Measurements from ENCODE around the gene ABI2. TPM values are rescaled to one million over a fixed set of nuclear protein-coding genes. Genes with fewer than 3 reads are reported as not detected.
A peak's percentile ranks its signal among the peaks of the same experiment; 100 is the strongest.

Gene ABI2
- total and polyA plus RNA-seq, 9 donors = 24.2 to 50.7 (median 39.5) TPM

- no peaks in the 10 kb centered on the region for H3K27me3 ChIP-seq (ENCODE audit: control insufficient read depth, insufficient read depth, low read length)
- H3K4me3 ChIP-seq (ENCODE audit: low read length) = no peak overlapping the region
- no peak for DNase-seq
- no peaks in the 10 kb centered on the region for H3K4me1 ChIP-seq (ENCODE audit: control insufficient read depth, insufficient read depth, low read length)
- H3K36me3 ChIP-seq (ENCODE audit: control insufficient read depth, insufficient read depth, low read length) = peaks cover 55% of the 10 kb centered on the region
- H3K27ac ChIP-seq (ENCODE audit: low read length) = no peak overlapping the region
- WGBS (ENCODE audit: insufficient coverage) = 78% methylated on average over 4 of the region's 4 CpGs
- no peaks in the 10 kb centered on the region for H3K9me3 ChIP-seq (replicated peaks; ENCODE audit: control insufficient read depth, low read depth, low read length)
These were observed 112.5 kb downstream of the ABI2 start for GRCh38 chr2:203440671-203441070.

GRCh38 chr2:203441463-203441862 is 113.3 kb downstream of the ABI2 start:
- no peaks in the 10 kb centered on the region for H3K27me3 ChIP-seq (ENCODE audit: control insufficient read depth, insufficient read depth, low read length)
- H3K27ac ChIP-seq (ENCODE audit: low read length) = no peak overlapping the region
- WGBS (ENCODE audit: insufficient coverage) = 67% methylated on average over 1 of the region's 3 CpGs
- no peaks in the 10 kb centered on the region for H3K9me3 ChIP-seq (replicated peaks; ENCODE audit: control insufficient read depth, low read depth, low read length)
- H3K36me3 ChIP-seq (ENCODE audit: control insufficient read depth, insufficient read depth, low read length) = peaks cover 58% of the 10 kb centered on the region
- DNase-seq = no peak
- no peaks in the 10 kb centered on the region for H3K4me1 ChIP-seq (ENCODE audit: control insufficient read depth, insufficient read depth, low read length)
- no peak overlapping the region for H3K4me3 ChIP-seq (ENCODE audit: low read length)

- DNase-seq = no peak
- Histone ChIP-seq H3K27me3 (ENCODE audit: control insufficient read depth, insufficient read depth, low read length) (no peaks in the 10 kb centered on the region), H3K4me1 (ENCODE audit: control insufficient read depth, insufficient read depth, low read length) (no peaks in the 10 kb centered on the region), H3K4me3 (ENCODE audit: low read length) (no peak overlapping the region), H3K36me3 (ENCODE audit: control insufficient read depth, insufficient read depth, low read length) (peaks cover 61% of the 10 kb centered on the region), H3K27ac (ENCODE audit: low read length) (no peak overlapping the region), H3K9me3 (replicated peaks; ENCODE audit: control insufficient read depth, low read depth, low read length) (no peaks in the 10 kb centered on the region)
- 33% methylated on average over 1 of the region's 5 CpGs for WGBS (ENCODE audit: insufficient coverage)
These were observed 114.3 kb downstream of the ABI2 start for GRCh38 chr2:203442463-203442862.

- peaks cover 54% of the 10 kb centered on the region for H3K36me3 ChIP-seq (ENCODE audit: control insufficient read depth, insufficient read depth, low read length)
- H3K4me3 ChIP-seq (ENCODE audit: low read length) = no peak overlapping the region
- 66% methylated on average over 5 of the region's 7 CpGs for WGBS (ENCODE audit: insufficient coverage)
- no peaks in the 10 kb centered on the region for H3K9me3 ChIP-seq (replicated peaks; ENCODE audit: control insufficient read depth, low read depth, low read length)
- H3K27me3 ChIP-seq (ENCODE audit: control insufficient read depth, insufficient read depth, low read length) = no peaks in the 10 kb centered on the region
- H3K27ac ChIP-seq (ENCODE audit: low read length) = no peak overlapping the region
- H3K4me1 ChIP-seq (ENCODE audit: control insufficient read depth, insufficient read depth, low read length) = no peaks in the 10 kb centered on the region
- DNase-seq = no peak
These were observed 116.5 kb downstream of the ABI2 start for GRCh38 chr2:203444738-203445137.

- Histone ChIP-seq H3K36me3 (ENCODE audit: control insufficient read depth, insufficient read depth, low read length) (peaks cover 49% of the 10 kb centered on the region), H3K9me3 (replicated peaks; ENCODE audit: control insufficient read depth, low read depth, low read length) (no peaks in the 10 kb centered on the region), H3K27me3 (ENCODE audit: control insufficient read depth, insufficient read depth, low read length) (no peaks in the 10 kb centered on the region), H3K4me3 (ENCODE audit: low read length) (no peak overlapping the region), H3K27ac (ENCODE audit: low read length) (no peak overlapping the region), H3K4me1 (ENCODE audit: control insufficient read depth, insufficient read depth, low read length) (no peaks in the 10 kb centered on the region)
- DNase-seq = no peak
- 80% methylated on average over 1 of the region's 3 CpGs for WGBS (ENCODE audit: insufficient coverage)
These were observed 117.9 kb downstream of the ABI2 start for GRCh38 chr2:203446071-203446481.

- DNase-seq = no peak
- Histone ChIP-seq H3K27ac (ENCODE audit: low read length) (no peak overlapping the region), H3K4me1 (ENCODE audit: control insufficient read depth, insufficient read depth, low read length) (no peaks in the 10 kb centered on the region), H3K36me3 (ENCODE audit: control insufficient read depth, insufficient read depth, low read length) (peaks cover 48% of the 10 kb centered on the region), H3K27me3 (ENCODE audit: control insufficient read depth, insufficient read depth, low read length) (no peaks in the 10 kb centered on the region), H3K9me3 (replicated peaks; ENCODE audit: control insufficient read depth, low read depth, low read length) (no peaks in the 10 kb centered on the region), H3K4me3 (ENCODE audit: low read length) (no peak overlapping the region)
- WGBS (ENCODE audit: insufficient coverage) = 83% methylated on average over 1 of the region's 3 CpGs
These were observed 118.6 kb downstream of the ABI2 start for GRCh38 chr2:203446780-203447179.

GRCh38 chr2:203450561-203450960 is 122.4 kb downstream of the ABI2 start:
- no peaks in the 10 kb centered on the region for H3K9me3 ChIP-seq (replicated peaks; ENCODE audit: control insufficient read depth, low read depth, low read length)
- no peak overlapping the region for H3K27ac ChIP-seq (ENCODE audit: low read length)
- H3K27me3 ChIP-seq (ENCODE audit: control insufficient read depth, insufficient read depth, low read length) = no peaks in the 10 kb centered on the region
- H3K36me3 ChIP-seq (ENCODE audit: control insufficient read depth, insufficient read depth, low read length) = peaks cover 43% of the 10 kb centered on the region
- 100% methylated on average over 2 of the region's 3 CpGs for WGBS (ENCODE audit: insufficient coverage)
- no peaks in the 10 kb centered on the region for H3K4me1 ChIP-seq (ENCODE audit: control insufficient read depth, insufficient read depth, low read length)
- no peak overlapping the region for H3K4me3 ChIP-seq (ENCODE audit: low read length)
- no peak for DNase-seq

- WGBS (ENCODE audit: insufficient coverage) = no CpG with 5 or more reads among the region's 2 CpGs
- DNase-seq = no peak
- Histone ChIP-seq H3K27ac (ENCODE audit: low read length) (no peak overlapping the region), H3K4me3 (ENCODE audit: low read length) (no peak overlapping the region), H3K4me1 (ENCODE audit: control insufficient read depth, insufficient read depth, low read length) (no peaks in the 10 kb centered on the region), H3K36me3 (ENCODE audit: control insufficient read depth, insufficient read depth, low read length) (peaks cover 41% of the 10 kb centered on the region), H3K27me3 (ENCODE audit: control insufficient read depth, insufficient read depth, low read length) (no peaks in the 10 kb centered on the region), H3K9me3 (replicated peaks; ENCODE audit: control insufficient read depth, low read depth, low read length) (no peaks in the 10 kb centered on the region)
These were observed 122.8 kb downstream of the ABI2 start for GRCh38 chr2:203451011-203451410.

GRCh38 chr2:203451689-203452088 is 123.5 kb downstream of the ABI2 start:
- H3K27ac ChIP-seq (ENCODE audit: low read length) = no peak overlapping the region

GRCh38 chr2:203453858-203454451 is 125.8 kb downstream of the ABI2 start:
- peak; percentile 74 for DNase-seq
- H3K36me3 ChIP-seq (ENCODE audit: control insufficient read depth, insufficient read depth, low read length) = peaks cover 34% of the 10 kb centered on the region
- no peaks in the 10 kb centered on the region for H3K9me3 ChIP-seq (replicated peaks; ENCODE audit: control insufficient read depth, low read depth, low read length)
- H3K4me3 ChIP-seq (ENCODE audit: low read length) = no peak overlapping the region
- no peak overlapping the region for H3K27ac ChIP-seq (ENCODE audit: low read length)
- no peaks in the 10 kb centered on the region for H3K27me3 ChIP-seq (ENCODE audit: control insufficient read depth, insufficient read depth, low read length)
- H3K4me1 ChIP-seq (ENCODE audit: control insufficient read depth, insufficient read depth, low read length) = no peaks in the 10 kb centered on the region
- no CpG with 5 or more reads among the region's 1 CpG for WGBS (ENCODE audit: insufficient coverage)

More at GRCh38 chr2:203451689-203452088, 123.5 kb downstream of the ABI2 start:
- Histone ChIP-seq H3K4me1 (ENCODE audit: control insufficient read depth, insufficient read depth, low read length) (no peaks in the 10 kb centered on the region), H3K9me3 (replicated peaks; ENCODE audit: control insufficient read depth, low read depth, low read length) (no peaks in the 10 kb centered on the region), H3K36me3 (ENCODE audit: control insufficient read depth, insufficient read depth, low read length) (peaks cover 34% of the 10 kb centered on the region), H3K4me3 (ENCODE audit: low read length) (no peak overlapping the region), H3K27me3 (ENCODE audit: control insufficient read depth, insufficient read depth, low read length) (no peaks in the 10 kb centered on the region)
- DNase-seq = no peak
- no CpG with 5 or more reads among the region's 1 CpG for WGBS (ENCODE audit: insufficient coverage)

- no peak for DNase-seq
- H3K27ac ChIP-seq (ENCODE audit: low read length) = no peak overlapping the region
- no peak overlapping the region for H3K4me3 ChIP-seq (ENCODE audit: low read length)
- no peaks in the 10 kb centered on the region for H3K27me3 ChIP-seq (ENCODE audit: control insufficient read depth, insufficient read depth, low read length)
- no peaks in the 10 kb centered on the region for H3K9me3 ChIP-seq (replicated peaks; ENCODE audit: control insufficient read depth, low read depth, low read length)
- peaks cover 34% of the 10 kb centered on the region for H3K36me3 ChIP-seq (ENCODE audit: control insufficient read depth, insufficient read depth, low read length)
- no peaks in the 10 kb centered on the region for H3K4me1 ChIP-seq (ENCODE audit: control insufficient read depth, insufficient read depth, low read length)
- 83% methylated on average over 2 of the region's 3 CpGs for WGBS (ENCODE audit: insufficient coverage)
These were observed 127.0 kb downstream of the ABI2 start for GRCh38 chr2:203455209-203455608.

Measured in muscle of leg (tissue), 11 donors.